Thyroid gland (tissue), 4 donors: Measurements from ENCODE around the gene RASSF9. TPM values are rescaled to one million over a fixed set of nuclear protein-coding genes. Genes with fewer than 3 reads are reported as not detected.
A peak's percentile ranks its signal among the peaks of the same experiment; 100 is the strongest.

Experiments used
- DNase-seq, 2 donors: peaks; one replicate each; pipeline ENCODE4 v3.0.0-alpha.2; 2019
- H3K27ac ChIP-seq, 3 donors: fragments of 200-600 bp; sonication (generic); 1 replicate in 2 of 3; 2 replicates in 1 of 3; pipeline ENCODE4 v1.5.1; 2016 to 2019; ENCODE audit warnings: mild to moderate bottlenecking in 1 of 3, moderate library complexity in 1 of 3
- H3K27me3 ChIP-seq: fragments of 200-600 bp; sonication (generic); one replicate; pipeline ENCODE4 v1.5.1; 2019
- H3K36me3 ChIP-seq, 2 donors: fragments of 200-600 bp; sonication (generic); one replicate each; pipeline ENCODE4 v1.5.1; 2016 to 2019
- H3K4me1 ChIP-seq, 2 donors: fragments of 200-600 bp; sonication (generic); one replicate each; pipeline ENCODE4 v1.5.1; 2017 to 2019
- H3K4me3 ChIP-seq, 3 donors: fragments of 200-600 bp; sonication (generic); replicated peaks in 1 of 3; 1 replicate in 2 of 3; 2 replicates in 1 of 3; pipeline ENCODE4 v1.5.1; 2016; ENCODE audit warnings: mild to moderate bottlenecking in 1 of 3
- H3K9me3 ChIP-seq: fragments of 200-600 bp; sonication (generic); one replicate; pipeline ENCODE4 v1.5.1; 2017
- CTCF ChIP-seq, 6 experiments: fragments of 200-600 bp in 3 of 6; fragments of 450-650 bp in 3 of 6; sonication (generic) in 3 of 6; IDR thresholded peaks; one replicate each; pipeline ENCODE4 v1.5.1; 2016 to 2019; ENCODE audit warnings: antibody characterized with exemption in 6 of 6, mild to moderate bottlenecking in 2 of 6, inconsistent platforms in 1 of 6, moderate library complexity in 1 of 6
- POLR2A ChIP-seq, 2 donors: fragments of 450-650 bp; IDR thresholded peaks; one replicate each; pipeline ENCODE4 v1.6.1; 2017; ENCODE audit warnings: antibody characterized with exemption in 2 of 2, mild to moderate bottlenecking in 2 of 2, moderate library complexity in 1 of 2
- WGBS, 2 donors: methylation state at CpG; one replicate each; pipeline ENCODE4 v1.1.5; 2017; 5-methylcytosine and 5-hydroxymethylcytosine counted together
- intact Hi-C: fragments of 100-400 bp; cut with DNase I; formaldehyde crosslinking; loops from one replicate; pipeline ENCODE4 v1.15.1; 2023
- total RNA-seq, 4 donors: library from RNA; depleted of rRNA; stranded (reverse); fragments of >200 nt; gene quantifications; one replicate each; pipeline ENCODE4 v1.2.3, GENCODE V29; 2016

The RASSF9 gene
- total RNA-seq, 4 donors from 2014 or later, result 8.1 to 11.8 (median 9.7) TPM

DNA sequence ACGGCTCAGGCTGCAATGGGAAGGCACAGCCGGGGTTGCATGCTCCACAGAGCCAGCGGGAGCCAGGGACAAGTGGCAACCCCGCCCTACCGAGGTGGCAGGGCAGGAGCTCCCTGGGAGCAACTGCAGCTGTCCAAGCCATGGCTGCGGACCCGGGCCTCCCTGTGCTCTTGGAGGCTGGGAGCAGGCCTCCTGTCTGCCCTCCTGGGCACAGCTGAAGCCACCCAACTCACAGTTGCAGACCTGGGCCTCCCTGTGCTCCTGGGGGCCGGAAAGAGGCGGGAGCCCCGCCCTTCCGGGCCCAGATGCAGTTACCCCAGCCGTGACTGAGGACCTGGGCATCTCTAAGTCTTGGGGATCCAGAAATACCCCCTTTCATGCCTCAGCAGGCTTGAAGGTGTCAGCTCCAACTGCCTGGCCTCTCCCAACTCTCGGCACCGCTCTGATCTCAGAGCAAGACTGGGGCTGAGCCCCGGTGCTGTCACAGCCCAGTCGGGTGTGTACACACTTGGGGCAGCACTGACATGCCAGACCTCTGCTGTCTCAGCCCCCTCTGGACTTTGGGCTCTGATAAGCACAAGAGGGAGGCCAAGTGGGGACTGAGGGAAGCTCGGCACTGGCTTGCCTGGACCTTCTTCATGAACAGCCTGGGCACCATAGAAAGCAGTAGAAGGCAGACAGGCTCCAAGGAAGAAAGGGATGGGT, 7.5 kb upstream of the RASSF9 start:
- DNase-seq, result no peak
- Histone ChIP-seq H3K4me3 (no peak overlapping the region), H3K36me3 (no peaks in the 10 kb centered on the region), H3K27ac (no peak overlapping the region), H3K27me3 (no peaks in the 10 kb centered on the region), H3K9me3 (no peaks in the 10 kb centered on the region), H3K4me1 (no peaks in the 10 kb centered on the region)
- intact Hi-C loops, result no loop called here
- WGBS, 2 donors, result 85 to 88% methylated on average over 2 to 13 of the region's 17 CpGs
- TF ChIP-seq POLR2A (IDR thresholded peaks at IDR 0.05), result no peak
- no peak for TF ChIP-seq CTCF (IDR thresholded peaks at IDR 0.05)

DNA sequence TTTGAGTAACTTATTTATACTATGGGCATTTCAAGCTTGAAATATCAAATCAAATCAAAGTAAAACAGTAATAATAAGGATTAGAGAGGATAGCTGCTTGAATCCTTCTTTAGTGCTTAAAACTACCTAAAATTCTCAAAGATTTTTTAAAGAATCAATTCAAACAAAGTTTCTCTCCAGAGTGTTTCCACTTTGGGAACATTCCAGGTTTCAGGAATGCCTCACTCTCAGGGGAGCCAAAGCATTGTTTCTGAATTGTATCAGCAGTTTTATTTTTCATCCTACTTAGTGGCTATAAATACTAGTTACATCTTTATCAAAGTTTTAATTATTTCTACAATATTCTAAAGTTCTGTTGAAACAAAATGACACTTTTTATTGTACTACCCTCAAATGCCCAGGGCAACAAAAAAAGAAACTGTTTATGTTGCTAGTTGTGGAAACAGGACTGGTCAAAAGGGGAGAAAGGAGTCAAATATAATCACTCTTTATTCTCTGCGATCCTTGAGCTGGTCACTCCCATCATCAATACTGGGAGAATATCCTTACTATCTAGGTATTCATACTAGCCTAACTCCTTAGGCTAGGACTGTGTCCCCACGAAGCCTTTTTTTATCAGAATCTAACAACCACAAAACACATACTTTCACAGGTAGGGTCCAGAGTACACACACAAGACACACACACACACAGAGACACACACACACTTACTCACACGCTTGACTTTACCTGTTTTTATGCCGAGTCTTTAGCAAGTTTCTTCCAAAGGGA, 598 bp downstream of the RASSF9 start:
- intact Hi-C loops, result no loop called here
- WGBS, 2 donors, result 6% methylated on average over 4 of the region's 4 CpGs
- no peak for TF ChIP-seq POLR2A (IDR thresholded peaks at IDR 0.05)
- no peak for TF ChIP-seq CTCF (IDR thresholded peaks at IDR 0.05)
- DNase-seq, result no peak
- peak overlapping the region; percentile 58 to 89 (median 66) for H3K27ac ChIP-seq
- H3K27me3 ChIP-seq, result no peaks in the 10 kb centered on the region
- H3K4me1 ChIP-seq, result peaks cover 20 to 21% of the 10 kb centered on the region in 2 donors
- H3K9me3 ChIP-seq, result no peaks in the 10 kb centered on the region
- peak overlapping the region in 2 of 3 donors; percentile 24 to 34 for H3K4me3 ChIP-seq
- H3K36me3 ChIP-seq, result no peaks in the 10 kb centered on the region

DNA sequence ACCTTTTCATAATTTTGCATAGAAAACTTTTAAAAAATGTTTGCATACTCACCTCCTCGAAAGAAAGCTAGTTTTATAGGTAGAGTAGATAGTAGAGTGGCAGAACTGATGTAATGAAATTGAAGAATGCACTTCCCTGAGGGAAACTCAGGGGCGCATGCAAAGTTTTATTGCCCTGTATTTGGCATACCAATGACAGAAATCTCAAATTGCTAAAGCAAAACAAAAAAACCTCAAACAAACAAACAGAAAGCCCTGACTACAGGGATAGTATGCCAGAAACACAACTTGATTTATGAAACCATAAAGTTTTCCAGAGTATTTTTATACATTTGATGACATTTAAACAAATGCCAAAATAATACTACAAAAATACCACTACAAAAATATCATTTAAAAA, 1.8 kb downstream of the RASSF9 start:
- 34 to 39% methylated on average over 2 of the region's 2 CpGs for WGBS, 2 donors
- peak overlapping the region in 1 of 3 donors; percentile 34 for H3K4me3 ChIP-seq
- no peak for TF ChIP-seq POLR2A (IDR thresholded peaks at IDR 0.05)
- no peak for TF ChIP-seq CTCF (IDR thresholded peaks at IDR 0.05)
- no peaks in the 10 kb centered on the region for H3K36me3 ChIP-seq
- peaks cover 20 to 21% of the 10 kb centered on the region in 2 donors for H3K4me1 ChIP-seq
- DNase-seq, result no peak
- intact Hi-C loops, result no loop called here
- peak overlapping the region in 2 of 3 donors; percentile 58 to 89 for H3K27ac ChIP-seq
- no peaks in the 10 kb centered on the region for H3K27me3 ChIP-seq
- no peaks in the 10 kb centered on the region for H3K9me3 ChIP-seq

- no peaks in the 10 kb centered on the region for H3K9me3 ChIP-seq
- no peak for DNase-seq
- H3K36me3 ChIP-seq, result no peaks in the 10 kb centered on the region
- intact Hi-C loops, result no loop called here
- TF ChIP-seq POLR2A (IDR thresholded peaks at IDR 0.05) (no peak), CTCF (IDR thresholded peaks at IDR 0.05) (no peak)
- no peak overlapping the region for H3K4me3 ChIP-seq
- H3K4me1 ChIP-seq, result peaks cover 20 to 21% of the 10 kb centered on the region in 2 donors
- peak overlapping the region in 1 of 3 donors; percentile 89 for H3K27ac ChIP-seq
- H3K27me3 ChIP-seq, result no peaks in the 10 kb centered on the region
These were observed 2.6 kb downstream of the RASSF9 start for GRCh38 chr12:85833579-85833978.
